GM23338 (cell line): ENCODE results near the gene TM6SF1. TPM values are rescaled to one million over a fixed set of nuclear protein-coding genes. Genes with fewer than 3 reads are reported as not detected.
A peak's percentile ranks its signal among the peaks of the same experiment; 100 is the strongest.

Experiments used
- ATAC-seq: fragments of 200-7000 bp; cut with Tn5 transposase; 3 replicates; pipeline ENCODE4 v1.9.1; 2020
- DNase-seq: peaks from one replicate; pipeline ENCODE4 v3.0.0-alpha.2; 2015; ENCODE audit warnings: low spot score
- H2AFZ ChIP-seq: fragments of 200-600 bp; sonication (generic); 2 replicates; pipeline ENCODE4 v1.8.0; 2016; ENCODE audit warnings: antibody characterized with exemption, mild to moderate bottlenecking, moderate library complexity
- H3F3A ChIP-seq: fragments of 200-600 bp; sonication (generic); replicated peaks from 2 replicates; pipeline ENCODE4 v1.8.0; 2017; ENCODE audit warnings: antibody characterized with exemption, mixed run types, low read depth
- H3K27ac ChIP-seq: fragments of 200-600 bp; sonication (generic); 2 replicates; pipeline ENCODE4 v1.6.1; 2016; ENCODE audit warnings: low read depth
- H3K27me3 ChIP-seq: fragments of 200-600 bp; sonication (generic); 2 replicates; pipeline ENCODE4 v1.8.0; 2016; ENCODE audit warnings: mild to moderate bottlenecking, mixed run types, moderate library complexity; ENCODE audit not compliant: insufficient read depth
- H3K36me3 ChIP-seq: fragments of 200-600 bp; sonication (generic); 2 replicates; pipeline ENCODE4 v1.8.0; 2016; ENCODE audit warnings: mild to moderate bottlenecking; ENCODE audit not compliant: insufficient read depth
- H3K4me1 ChIP-seq: fragments of 200-600 bp; sonication (generic); 2 replicates; pipeline ENCODE4 v1.8.0; 2016; ENCODE audit warnings: mild to moderate bottlenecking, moderate library complexity; ENCODE audit not compliant: insufficient read depth
- H3K4me2 ChIP-seq: fragments of 200-600 bp; sonication (generic); 2 replicates; pipeline ENCODE4 v1.7.1; 2017; ENCODE audit warnings: mixed run types
- H3K4me3 ChIP-seq: fragments of 200-600 bp; sonication (generic); 2 replicates; pipeline ENCODE4 v1.6.1; 2016; ENCODE audit warnings: mixed run types
- H3K79me2 ChIP-seq: fragments of 200-600 bp; sonication (generic); replicated peaks from 2 replicates; pipeline ENCODE4 v1.8.0; 2017; ENCODE audit warnings: mild to moderate bottlenecking; ENCODE audit not compliant: insufficient read depth
- H3K9me2 ChIP-seq: fragments of 200-600 bp; sonication (generic); 2 replicates; pipeline ENCODE4 v1.8.0; 2017; ENCODE audit not compliant: insufficient read depth
- H4K20me1 ChIP-seq: fragments of 200-600 bp; sonication (generic); replicated peaks from 2 replicates; pipeline ENCODE4 v1.8.0; 2017; ENCODE audit warnings: mild to moderate bottlenecking; ENCODE audit not compliant: insufficient read depth
- H3K27ac Mint-ChIP-seq: 2 replicates; pipeline ENCODE4 v1.8.0; 2020; ENCODE audit warnings: inconsistent platforms, mild to moderate bottlenecking, moderate library complexity, mixed read lengths
- H3K27me3 Mint-ChIP-seq: 3 replicates; pipeline ENCODE4 v1.8.0; 2022; ENCODE audit warnings: low read depth, mild to moderate bottlenecking, moderate library complexity, mixed read lengths, inconsistent platforms; ENCODE audit not compliant: insufficient read depth, poor library complexity
- H3K36me3 Mint-ChIP-seq: 3 replicates; pipeline ENCODE4 v1.8.0; 2021; ENCODE audit warnings: low read depth, mild to moderate bottlenecking, inconsistent platforms, moderate library complexity, mixed read lengths
- H3K4me1 Mint-ChIP-seq: 3 replicates; pipeline ENCODE4 v1.8.0; 2020; ENCODE audit warnings: mild to moderate bottlenecking, inconsistent platforms, mixed read lengths
- H3K4me3 Mint-ChIP-seq: 3 replicates; pipeline ENCODE4 v1.8.0; 2021; ENCODE audit warnings: moderate library complexity, mild to moderate bottlenecking, inconsistent platforms, mixed read lengths
- H3K9me3 Mint-ChIP-seq: 3 replicates; pipeline ENCODE4 v1.8.0; 2020; ENCODE audit warnings: moderate library complexity, mild to moderate bottlenecking, inconsistent platforms, mixed read lengths
- CTCF ChIP-seq, 2 experiments: fragments of 200-600 bp in 1 of 2; sonication (generic) in 1 of 2; conservative IDR thresholded peaks; 2 replicates each; pipeline versions ENCODE4 v1.5.1 to v1.6.1; 2016 to 2017; ENCODE audit warnings: antibody characterized with exemption in 2 of 2, low read depth in 2 of 2, mild to moderate bottlenecking in 2 of 2, moderate library complexity in 1 of 2
- ETS1 ChIP-seq: IDR thresholded peaks from 2 replicates; pipeline ENCODE4 v1.6.1; 2016; ENCODE audit warnings: antibody characterized with exemption
- EZH2 ChIP-seq: fragments of 200-600 bp; sonication (generic); IDR thresholded peaks from one replicate; pipeline ENCODE4 v1.8.0; 2017; ENCODE audit warnings: antibody characterized with exemption, mild to moderate bottlenecking, low read depth; ENCODE audit not compliant: unreplicated experiment
- NANOG ChIP-seq: IDR thresholded peaks from 2 replicates; pipeline ENCODE4 v1.6.1; 2016; ENCODE audit warnings: antibody characterized with exemption, borderline replicate concordance
- REST ChIP-seq: IDR thresholded peaks from one replicate; pipeline ENCODE4 v1.6.1; 2018; ENCODE audit warnings: antibody characterized with exemption; ENCODE audit not compliant: unreplicated experiment
- ZNF114 ChIP-seq: fragments of 250-450 bp; sonication (Bioruptor Pico); IDR thresholded peaks from 2 replicates; pipeline ENCODE4 v1.5.0; 2020; ENCODE audit warnings: mild to moderate bottlenecking, moderate library complexity
- ZNF331 ChIP-seq: fragments of 250-450 bp; sonication (Bioruptor Pico); IDR thresholded peaks from 2 replicates; pipeline ENCODE4 v1.5.0; 2020; ENCODE audit warnings: low read depth, mild to moderate bottlenecking, moderate library complexity
- ZNF462 ChIP-seq: fragments of 250-450 bp; sonication (Bioruptor Pico); IDR thresholded peaks from 2 replicates; pipeline ENCODE4 v1.5.0; 2020; ENCODE audit warnings: mild to moderate bottlenecking, moderate library complexity
- polyA plus RNA-seq: library from polyadenylated mRNA; unstranded; fragments of >200 nt; fragmentation: Nextera tagmentation; extraction: Ambion mirVana; gene quantifications from 2 replicates; pipeline ENCODE4 v1.2.1, GENCODE V29; 2016
- total RNA-seq: library from RNA; depleted of rRNA; stranded (reverse); fragments of >200 nt; shearing (Covaris generic); gene quantifications from 2 replicates; pipeline ENCODE4 v1.2.3, GENCODE V29; 2014

Gene TM6SF1
- total and polyA plus RNA-seq, 2 experiments from 2014 or later = 0.80 to 1.5 TPM

- TF ChIP-seq ZNF462 (CRISPR knock-in tag) = no peak
- no peak for TF ChIP-seq ETS1
These were observed 58.8 kb downstream of the TM6SF1 start (continued) for GRCh38 chr15:83166218-83166617.

- Histone ChIP-seq H3F3A (no peaks in the 10 kb centered on the region), H3K27me3 (no peaks in the 10 kb centered on the region), H3K4me1 (peaks cover 12% of the 10 kb centered on the region; the same call in 1 of the 2 replicates), H3K27ac (peak overlapping the region; percentile 63; the same call in 1 of the 2 replicates), H2AFZ (no peak overlapping the region), H3K4me2 (no peak overlapping the region; the same call in 1 of the 2 replicates), H3K4me3 (no peak overlapping the region), H3K9me2 (no peaks in the 10 kb centered on the region), H3K79me2 (peaks cover 97% of the 10 kb centered on the region), H4K20me1 (peaks cover 51% of the 10 kb centered on the region), H3K36me3 (no peaks in the 10 kb centered on the region)
- TF ChIP-seq ZNF114 (CRISPR knock-in tag) (no peak), NANOG (no peak), EZH2 (no peak), ETS1 (no peak), ZNF331 (CRISPR knock-in tag) (no peak), CTCF (conservative IDR thresholded peaks at IDR 0.05; ENCODE audit: low read depth in 2 of 2) (no peak), REST (no peak)
- Mint-ChIP-seq H3K4me3 (no peak overlapping the region), H3K27ac (peak overlapping the region; percentile 66; the same call in 1 of the 2 replicates), H3K9me3 (no peaks in the 10 kb centered on the region; the same call in 2 of the 3 replicates), H3K36me3 (peaks cover under 1% of the 10 kb centered on the region; the same call in 1 of the 3 replicates), H3K27me3 (no peaks in the 10 kb centered on the region), H3K4me1 (peaks cover 48% of the 10 kb centered on the region)
- ATAC-seq (no peak), DNase-seq (no peak)
These were observed 59.4 kb downstream of the TM6SF1 start for GRCh38 chr15:83166830-83167229.
